Stimulated activated naive CD4-positive, alpha-beta T cell (primary cell): ENCODE data around the gene WIPI1.
A peak's percentile ranks its signal among the peaks of the same experiment; 100 is the strongest.

Source experiments
- DNase-seq, 6 experiments: peaks; one replicate each; lab custom pipeline; 2025; lab: John Stamatoyannopoulos, UW

WIPI1 gene

DNA sequence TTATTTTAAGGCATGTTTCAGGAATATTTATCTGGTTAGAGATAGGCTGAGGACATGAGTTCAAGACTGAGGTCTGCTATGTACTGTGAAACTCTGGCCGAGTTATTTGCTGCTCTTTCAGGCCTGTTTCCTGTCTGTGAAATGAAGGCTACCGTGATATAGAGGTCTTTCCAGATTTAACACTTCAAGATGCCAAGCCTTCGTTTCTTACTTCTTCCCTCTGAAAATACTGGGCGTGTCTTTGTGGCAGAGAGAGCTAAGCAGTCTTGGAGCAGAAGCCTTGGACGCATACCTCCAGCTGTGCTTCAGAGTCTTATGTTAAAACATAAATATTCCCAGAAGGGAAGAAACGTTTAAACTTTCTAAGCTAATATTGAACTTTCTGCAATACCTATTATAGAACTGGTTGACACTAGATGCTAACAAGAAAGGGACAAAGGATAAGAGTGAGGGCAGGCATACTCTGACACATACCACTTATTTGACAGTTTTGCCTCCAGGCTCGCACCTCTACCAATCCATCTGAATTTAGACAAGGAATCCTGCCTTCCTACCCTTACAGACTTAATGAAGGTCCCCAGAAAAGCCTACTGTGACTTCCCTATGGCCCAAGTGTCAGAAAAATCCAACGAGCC lies 17.5 kb downstream of the WIPI1 start:
- no peak for DNase-seq

DNA sequence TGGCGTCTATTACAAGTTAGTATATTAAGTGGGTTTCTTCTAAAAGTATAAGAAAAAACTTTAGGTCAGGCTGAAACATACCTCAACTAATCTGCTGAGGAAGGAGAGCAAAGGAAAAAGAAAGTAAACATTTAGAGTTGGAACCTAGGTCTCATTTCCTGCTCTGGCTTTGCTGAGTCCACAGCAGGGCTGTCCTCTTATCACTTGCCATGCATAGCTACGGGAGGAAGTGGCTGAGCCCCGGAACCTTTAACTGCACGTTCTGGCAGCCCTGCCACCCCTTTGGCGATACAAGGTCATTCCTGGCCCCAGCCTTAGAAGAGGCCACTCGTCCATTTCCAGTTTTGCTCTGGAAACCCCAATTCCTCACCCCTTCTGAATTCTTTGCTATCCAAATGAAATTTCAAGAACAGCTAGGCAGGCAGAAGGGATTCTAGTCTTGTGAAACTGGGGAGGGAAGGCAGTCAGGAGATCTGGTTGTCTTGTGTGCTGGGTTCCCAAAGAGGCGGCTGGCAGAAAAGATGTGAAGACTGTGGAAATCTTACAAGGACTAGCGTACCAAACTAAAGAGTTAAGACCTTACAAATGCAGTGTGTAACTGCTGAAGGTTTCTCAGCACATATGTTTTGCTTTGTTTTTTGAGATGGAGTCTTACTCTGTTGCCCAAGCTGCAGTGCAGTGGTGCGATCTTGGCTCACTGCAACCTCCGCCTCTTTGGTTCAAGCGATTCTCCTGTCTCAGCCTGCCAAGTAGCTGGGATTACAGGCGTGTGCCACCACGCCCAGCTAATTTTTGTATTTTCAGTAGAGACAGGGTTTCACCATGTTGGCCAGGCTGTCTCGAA lies 19.1 kb downstream of the WIPI1 start:
- DNase-seq = peak in 4 of 6 experiments; percentile 6 to 49 (median 14)

DNA sequence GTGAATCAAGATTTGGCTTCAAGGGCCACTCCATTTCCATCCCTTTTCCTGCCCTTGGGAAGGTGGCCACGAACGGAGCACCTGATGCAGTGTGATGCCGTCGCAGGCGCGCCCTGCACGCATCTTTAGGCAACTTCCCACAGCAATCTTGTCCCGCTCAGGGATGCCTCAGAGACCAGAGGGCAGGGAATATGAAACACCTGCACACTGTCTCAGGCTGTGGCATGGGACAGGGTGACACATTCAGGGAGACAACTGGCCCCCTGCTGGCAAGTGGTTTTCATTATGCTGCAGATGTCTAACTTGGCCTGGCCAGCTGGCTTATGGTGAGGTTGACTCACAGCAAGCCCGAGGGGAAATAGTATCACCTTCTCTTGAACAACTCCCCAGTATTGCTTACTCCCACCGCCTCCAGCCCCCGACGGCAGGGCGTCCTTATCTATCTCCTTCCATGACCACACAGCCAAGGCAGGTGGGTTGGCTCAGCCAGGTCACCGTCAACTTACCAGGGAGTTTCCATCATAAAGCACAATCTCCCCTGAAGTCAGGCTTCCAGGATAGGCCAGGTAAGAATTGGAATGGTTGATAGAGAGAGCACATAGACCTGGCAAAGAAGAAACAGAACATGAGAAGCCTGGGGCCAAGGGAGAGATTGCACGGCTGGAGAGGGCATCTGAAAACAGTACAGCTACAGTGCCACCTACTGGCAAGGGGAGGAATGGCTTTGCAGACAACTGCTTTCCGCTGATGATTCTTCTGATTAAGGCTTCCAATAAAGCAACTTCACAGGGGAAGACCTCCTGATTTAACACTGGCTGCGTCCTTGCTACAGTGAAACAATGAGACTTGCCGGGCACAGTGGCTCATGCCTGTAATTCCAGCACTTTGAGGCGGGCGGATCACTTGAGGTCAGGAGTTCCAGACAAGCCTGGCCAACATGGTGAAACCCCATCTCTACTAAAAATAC lies 21.1 kb downstream of the WIPI1 start:
- DNase-seq = peak; percentile 66 to 92 (median 73)

DNA sequence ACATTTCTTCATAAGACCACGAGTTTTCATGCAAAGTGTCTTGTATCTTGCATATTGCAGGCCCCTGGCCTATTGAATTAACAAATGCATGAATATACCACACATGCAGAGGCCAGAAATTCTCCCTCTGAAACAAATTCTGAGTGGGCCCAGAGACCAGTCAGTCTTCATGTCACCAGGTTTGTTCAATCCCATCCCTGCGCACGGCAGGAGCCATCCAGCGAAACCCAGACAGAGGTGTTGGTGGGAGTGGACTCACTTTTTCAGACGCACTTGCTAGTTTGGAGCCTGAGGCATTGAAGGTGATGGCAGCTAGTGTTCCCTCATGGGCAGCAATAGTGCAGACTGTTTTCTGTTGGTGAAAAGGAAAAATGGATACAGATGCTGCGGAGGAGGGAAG lies 21.9 kb downstream of the WIPI1 start:
- DNase-seq = no peak

DNA sequence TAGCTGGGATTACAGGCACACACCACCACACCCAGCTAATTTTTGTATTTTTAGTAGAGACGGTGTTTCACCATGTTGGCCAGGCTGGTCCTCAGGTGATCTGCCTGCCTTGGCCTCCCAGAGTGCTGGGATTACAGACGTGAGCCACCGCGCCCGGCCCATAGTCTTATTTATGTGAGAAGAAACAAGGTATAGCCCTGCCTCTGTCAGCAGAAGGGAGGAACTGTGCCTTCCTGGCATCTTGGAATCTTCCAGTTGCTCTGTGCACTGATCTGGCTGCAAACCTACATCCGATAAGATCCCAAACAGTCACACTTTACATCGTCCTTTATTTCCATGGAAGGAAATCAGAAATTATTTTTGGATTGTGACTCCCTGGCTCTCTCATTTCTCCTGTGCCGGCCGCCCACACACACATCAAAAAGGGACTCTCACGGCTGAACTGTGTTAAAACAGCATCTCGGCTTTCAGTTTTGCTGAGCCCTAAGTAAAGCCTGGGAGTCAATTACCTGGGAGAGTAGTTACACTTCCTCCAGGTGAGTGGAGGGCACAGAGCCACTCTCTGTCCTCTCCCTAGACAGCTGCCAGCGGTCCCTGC lies 23.3 kb downstream of the WIPI1 start:
- no peak for DNase-seq

DNA sequence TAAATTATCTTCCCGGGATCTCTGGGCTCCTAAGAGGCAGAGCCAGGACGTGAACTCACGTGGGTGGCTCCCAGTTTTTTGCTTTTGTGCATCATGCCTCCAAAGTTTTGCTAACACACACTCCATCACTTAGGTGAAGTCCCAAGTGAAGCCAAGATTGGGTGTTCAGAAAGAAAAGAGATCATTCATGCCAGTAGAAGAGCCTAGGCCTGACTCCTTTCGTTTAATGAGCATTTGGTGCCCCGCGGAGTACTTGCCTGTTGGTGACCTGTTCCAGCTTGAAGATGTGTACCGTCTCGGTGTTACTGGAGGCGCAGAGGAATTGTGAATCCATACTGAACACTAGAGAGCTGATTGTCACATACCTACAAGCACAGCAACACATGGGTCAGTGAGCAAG lies 24.1 kb downstream of the WIPI1 start:
- DNase-seq = no peak

DNA sequence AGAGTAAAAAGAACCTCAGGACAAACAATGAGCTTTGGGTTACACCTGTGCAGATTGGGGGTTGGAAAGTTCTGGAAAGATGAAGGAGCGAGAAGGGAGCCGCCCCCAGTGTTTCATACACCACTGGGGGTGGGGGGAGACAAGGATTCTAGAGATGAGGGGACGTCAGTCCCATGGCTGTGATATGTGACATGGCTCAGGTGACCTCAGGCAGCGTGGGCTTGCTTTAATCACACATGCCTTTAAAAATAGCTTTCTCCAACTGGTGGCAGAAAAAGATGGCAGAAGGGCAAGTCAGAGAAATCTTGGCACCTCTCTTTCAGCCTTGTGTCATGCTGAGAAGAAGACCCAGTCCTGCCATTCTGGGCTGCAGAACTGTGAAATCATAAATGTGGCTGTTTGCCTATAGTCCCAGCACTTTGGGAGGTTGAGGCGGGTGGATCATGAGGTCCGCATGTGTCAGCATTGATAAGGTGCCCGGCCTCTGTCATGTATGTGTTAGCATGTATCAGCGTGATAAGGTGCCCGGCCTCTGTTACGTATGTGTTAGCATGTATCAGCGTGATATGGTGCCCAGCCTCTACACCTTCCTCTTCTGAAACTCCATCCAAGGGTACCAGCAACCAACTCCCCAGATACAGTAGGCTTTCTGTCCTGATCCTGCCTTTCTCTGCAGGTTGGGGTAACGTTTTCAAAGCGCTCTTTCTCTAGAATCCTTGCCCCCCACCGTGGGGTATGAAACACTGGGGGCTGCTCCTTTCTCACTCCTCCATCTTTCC lies 25.0 kb downstream of the WIPI1 start:
- no peak for DNase-seq

DNA sequence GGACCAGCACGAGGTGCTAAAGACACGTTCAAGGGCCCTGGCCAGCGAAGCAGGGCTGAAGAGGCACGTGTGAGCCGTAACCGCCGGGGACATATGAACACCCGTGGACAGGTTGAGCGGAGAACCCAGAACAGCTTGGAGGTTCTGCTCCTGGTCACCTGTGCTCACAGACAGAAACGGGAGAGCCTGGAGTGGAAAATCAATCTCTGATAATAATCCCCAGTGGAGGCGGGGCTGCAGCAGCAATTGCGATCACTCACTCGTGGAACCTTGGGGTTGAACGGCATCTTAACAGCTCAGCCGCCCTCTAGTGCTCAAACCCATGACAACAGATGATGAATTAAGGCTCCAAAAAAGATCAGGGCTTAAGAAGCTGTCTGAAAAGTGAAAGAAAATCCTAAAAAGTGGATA lies 25.6 kb downstream of the WIPI1 start:
- DNase-seq = peak; percentile 8 to 67 (median 38)

DNA sequence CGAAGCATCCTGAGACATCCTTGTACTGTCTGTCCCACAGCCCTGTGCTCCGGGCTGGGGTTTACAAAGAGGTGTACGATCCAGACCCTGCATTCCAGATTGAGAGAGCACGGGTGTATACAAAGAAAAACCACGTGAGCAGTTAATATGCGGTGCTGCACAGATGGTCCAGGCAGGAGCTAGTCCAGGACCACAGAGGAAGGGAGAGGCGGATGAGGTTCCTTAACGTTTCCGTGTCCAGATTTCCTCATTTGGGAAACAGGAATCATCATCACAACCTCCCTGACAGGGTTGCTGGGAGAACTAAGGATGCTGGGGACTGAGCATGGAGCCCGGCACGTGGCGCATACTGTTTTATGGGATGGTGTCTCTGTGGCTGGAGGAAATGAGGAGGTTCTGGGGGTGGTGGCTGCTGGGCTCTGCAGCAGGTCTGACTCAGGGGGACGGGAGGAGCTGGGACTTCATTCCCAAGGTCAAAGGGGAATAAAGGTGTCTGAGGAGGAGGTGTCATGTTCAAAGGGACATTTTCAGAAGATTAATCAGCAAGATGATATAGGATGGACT lies 26.2 kb downstream of the WIPI1 start:
- no peak for DNase-seq

DNA sequence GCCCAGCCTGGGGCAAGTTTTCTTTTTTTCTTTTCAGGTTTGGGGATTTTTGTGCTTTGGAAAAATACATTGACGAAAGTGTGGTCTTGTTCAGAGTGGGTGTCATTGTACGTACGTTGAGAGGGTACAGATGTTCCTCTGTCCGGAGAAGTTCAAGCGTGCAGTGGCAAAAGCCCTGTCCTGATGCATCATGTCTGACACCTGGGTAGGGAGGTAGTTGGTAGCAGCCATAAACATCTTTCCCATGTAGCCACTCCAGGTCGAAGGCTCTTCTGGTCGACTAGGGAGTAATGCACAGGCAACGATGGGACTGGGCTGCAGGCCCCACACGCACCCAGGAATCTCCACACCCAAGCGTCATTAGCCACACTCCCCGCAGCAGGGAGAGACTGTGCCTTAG lies 27.4 kb downstream of the WIPI1 start:
- no peak for DNase-seq

DNA sequence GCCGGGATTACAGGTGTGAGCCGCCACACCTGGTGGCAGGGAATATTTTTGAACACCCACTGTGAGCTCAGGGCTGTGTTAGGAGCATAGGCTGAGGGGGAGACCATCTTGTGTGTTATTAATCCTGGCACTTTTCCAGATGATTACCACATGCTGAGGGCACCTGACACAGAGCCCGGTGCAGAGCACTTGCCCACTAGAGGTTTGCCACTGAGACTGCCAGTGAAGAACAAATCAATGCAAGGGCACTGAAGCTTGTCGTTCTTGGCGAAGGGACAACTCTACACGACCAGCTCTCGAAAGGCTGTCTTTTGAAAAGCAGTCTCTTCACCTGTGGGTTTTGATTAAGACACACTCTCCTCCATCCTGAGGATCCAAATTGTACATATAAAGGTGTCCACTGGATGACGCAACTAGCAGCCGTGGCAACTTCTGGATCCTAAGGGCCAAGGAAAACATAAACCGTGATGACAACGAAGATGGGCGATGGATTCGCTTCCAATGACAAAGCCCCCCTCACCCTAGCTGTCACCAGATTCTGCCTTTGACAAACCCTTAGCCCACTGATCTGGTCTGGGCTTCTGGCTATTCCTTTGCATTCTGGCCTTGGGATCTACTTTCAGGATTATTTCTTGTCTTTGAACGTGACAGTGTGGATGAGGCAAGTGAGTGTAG lies 28.7 kb downstream of the WIPI1 start:
- DNase-seq = no peak

DNA sequence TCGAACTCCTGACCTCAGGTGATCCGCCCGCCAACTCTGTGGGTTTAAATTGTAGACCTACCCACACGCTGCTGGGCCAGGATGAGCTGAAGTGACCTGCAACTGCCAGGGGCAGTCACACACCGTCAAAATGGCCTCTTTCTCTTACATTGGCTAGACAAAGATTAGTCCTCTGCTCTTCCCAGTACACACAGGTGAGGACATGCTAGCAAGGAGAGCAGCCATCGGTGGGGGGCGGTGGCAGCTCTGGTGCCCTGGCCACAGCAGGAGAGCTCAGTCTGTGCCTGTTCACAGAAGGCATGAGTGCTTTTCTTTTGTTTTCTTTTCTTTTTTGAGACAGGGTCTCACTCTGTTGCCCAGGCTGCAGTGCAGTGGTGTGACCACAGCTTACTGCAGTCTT lies 29.7 kb downstream of the WIPI1 start:
- no peak for DNase-seq

DNA sequence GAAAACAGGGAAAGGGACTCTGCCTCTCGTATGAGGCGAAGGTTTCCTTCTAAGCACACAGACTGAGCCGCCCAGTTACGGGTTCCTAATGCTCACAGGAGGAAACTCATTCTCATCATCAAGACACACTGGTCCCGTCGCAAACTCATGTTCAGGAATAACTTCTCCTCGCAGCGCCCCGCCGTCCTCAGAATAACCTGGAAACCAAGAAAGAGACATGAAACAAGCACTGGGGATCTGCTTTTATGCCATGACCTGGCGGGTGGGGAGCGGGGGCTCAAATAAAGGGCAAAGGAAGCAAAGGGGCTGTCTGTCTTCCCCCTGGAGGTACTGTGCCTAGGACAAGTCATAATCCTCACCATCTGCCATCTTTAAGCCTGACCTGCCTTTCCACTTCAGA lies 31.3 kb downstream of the WIPI1 start:
- no peak for DNase-seq

DNA sequence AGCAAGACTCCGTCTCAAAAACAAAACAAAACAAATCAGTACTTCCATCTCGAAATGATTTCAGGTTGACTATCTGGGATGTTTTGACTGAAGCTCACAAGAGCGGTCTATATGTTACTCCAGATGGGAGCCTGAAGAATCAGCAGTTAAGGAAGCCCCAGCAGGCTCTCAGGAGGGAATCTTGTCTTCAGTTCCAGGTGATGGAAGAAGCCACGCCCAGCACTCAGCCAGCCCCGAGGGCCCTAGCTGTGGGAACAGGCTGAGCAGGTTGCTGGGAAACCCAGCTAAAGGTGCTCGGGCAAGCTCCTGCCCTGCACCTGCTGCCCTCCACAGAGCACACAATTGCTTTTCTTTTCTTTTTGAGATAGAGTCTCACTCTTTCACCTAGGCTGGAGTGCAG lies 32.4 kb downstream of the WIPI1 start:
- DNase-seq = no peak

DNA sequence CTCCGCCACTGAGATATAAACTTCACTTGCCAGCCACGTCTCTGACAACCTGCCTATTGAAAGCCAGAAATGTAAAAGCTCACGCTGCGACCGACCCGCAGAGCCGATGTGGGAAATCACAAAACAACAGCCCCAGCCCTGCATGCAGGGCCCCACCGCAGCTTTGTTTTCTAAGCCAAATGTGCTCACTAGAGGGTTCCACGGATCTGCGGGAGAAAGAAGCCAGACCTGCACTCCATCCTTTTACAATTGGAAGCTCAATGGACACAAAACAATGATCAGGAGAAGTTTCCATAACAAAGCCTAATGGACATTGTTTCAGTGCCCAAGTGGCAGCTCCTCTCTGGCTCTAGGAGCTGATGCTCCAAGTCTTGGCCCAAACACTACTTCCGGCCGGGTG lies 33.1 kb downstream of the WIPI1 start:
- DNase-seq = no peak

DNA sequence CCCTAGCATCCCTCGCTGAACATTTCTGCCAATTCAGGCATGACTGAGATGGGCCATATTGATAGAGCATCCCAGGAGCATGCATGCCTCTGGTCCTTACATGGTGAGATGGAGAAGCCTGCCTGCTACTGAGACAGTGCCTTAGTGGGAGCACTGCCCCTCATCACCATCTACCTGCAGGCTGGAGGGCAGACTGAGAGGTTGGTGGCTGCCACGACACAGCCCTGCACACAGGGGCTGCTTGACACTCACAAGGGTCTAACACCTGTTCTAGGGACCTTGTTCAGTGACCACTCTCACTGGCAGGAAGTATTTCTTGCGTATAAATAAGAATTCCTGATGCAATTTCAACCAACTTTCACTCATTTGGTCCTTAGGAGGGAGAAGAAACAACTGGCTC lies 34.0 kb downstream of the WIPI1 start:
- DNase-seq = no peak

DNA sequence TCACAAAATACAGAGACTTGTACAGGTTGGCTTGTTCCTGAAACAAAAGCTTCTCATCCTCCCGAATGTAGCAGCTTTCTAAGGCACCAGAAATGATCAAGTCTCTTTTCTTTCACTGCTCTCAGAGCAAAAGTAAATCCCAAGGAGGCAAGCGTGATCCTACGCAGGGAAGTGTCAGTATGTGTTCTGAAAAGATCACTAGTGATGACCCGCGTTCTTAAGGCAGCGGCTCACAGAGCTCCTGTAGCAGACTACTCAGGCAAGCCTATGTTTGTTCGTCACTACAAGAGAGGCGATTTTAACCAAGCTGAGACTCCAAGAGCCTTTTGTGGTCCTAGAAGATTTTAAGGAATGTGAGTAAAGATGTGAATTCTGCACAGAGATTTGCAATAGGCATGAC lies 34.5 kb downstream of the WIPI1 start:
- DNase-seq = no peak

DNA sequence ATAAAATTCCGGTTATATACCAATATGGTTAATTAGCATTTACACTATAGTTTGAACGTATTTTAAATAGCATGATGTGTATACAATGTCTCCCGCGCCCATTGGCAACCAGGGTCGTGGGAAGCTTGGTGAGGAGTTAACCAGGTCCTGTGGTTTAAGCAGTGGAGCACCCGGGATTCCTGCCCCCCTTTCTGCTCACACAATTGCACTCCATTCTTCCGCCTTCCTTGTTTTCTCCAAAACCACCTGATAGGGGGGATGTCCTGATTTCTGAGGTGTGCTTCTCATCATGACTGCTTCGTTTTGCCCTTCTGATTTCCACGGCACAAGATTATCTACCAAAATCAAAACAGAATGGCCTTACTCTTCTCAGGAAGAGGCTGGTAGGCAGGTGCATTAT lies 35.8 kb downstream of the WIPI1 start:
- no peak for DNase-seq

DNA sequence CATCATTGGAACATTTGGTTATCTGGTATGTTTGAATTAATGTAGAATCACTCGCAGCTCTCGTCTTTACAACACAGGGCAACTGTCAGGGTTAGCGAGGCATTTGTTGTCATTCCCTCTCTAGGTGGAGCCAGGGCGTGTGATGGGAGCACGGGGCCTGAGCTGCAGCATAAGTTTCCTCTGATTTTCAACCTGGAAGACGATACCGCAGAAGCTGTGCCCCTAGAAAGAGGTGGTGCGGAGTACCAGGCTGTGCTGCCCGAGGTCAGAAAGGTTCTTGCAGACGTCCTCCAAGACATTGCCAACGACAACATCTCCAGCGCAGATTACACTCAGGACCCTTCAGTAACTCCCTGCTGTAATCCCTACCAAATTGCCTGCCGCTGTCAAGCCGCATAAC lies 37.2 kb downstream of the WIPI1 start:
- no peak for DNase-seq

DNA sequence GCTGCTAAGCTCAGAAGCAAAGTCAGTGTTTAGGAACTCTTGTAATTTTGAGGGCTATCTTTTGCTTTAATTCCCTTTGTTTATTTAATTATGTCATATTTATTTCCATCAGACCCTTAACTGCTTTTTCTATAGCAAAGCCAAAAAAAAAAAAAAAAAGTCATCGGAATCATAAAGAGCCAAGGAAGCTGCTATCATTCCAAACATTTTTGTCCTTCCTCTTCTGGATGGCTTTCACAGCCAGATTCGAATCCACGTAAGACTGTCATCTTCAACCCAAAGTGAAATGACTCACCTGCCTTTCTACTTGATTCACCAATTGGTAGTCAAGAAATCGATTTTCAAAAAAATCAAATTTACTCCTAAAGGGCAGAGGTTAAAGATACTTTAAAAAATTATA lies 38.4 kb downstream of the WIPI1 start:
- DNase-seq = no peak
